K562 (cell line): ENCODE results near the gene PNP. TPM values are rescaled to one million over a fixed set of nuclear protein-coding genes. Genes with fewer than 3 reads are reported as not detected.

Experiments used
- BDP1 ChIP-seq: IDR thresholded peaks from 3 replicates; pipeline ENCODE4 v1.6.1; 2011; ENCODE audit not compliant: insufficient read length, insufficient read depth
- CBX2 ChIP-seq: fragments of 200-600 bp; sonication (generic); IDR thresholded peaks from one replicate; pipeline ENCODE4 v1.6.1; 2012; ENCODE audit warnings: mild to moderate bottlenecking, low read length, inconsistent platforms; ENCODE audit not compliant: insufficient read depth, poor library complexity, severe bottlenecking
- CEBPG ChIP-seq, 3 experiments: fragments of 200-800 bp in 1 of 3; sonication (Bioruptor generic) in 1 of 3; sonication (generic) in 1 of 3; formaldehyde crosslinking in 1 of 3; IDR thresholded peaks in 2 of 3; conservative IDR thresholded peaks in 1 of 3; 2 replicates each; pipeline versions ENCODE4 v1.6.1 to v1.8.0; 2016 to 2022; ENCODE audit warnings: missing compliant biosample characterization in 2 of 3, missing genetic modification characterization in 2 of 3, mild to moderate bottlenecking in 1 of 3, missing genetic modification reagents in 1 of 3
- CHD1 ChIP-seq: fragments of 200-600 bp; sonication (generic); IDR thresholded peaks from one replicate; pipeline ENCODE4 v1.6.1; 2012; ENCODE audit warnings: mild to moderate bottlenecking, moderate library complexity, low read length, inconsistent platforms
- CREM ChIP-seq: IDR thresholded peaks from 2 replicates; pipeline ENCODE4 v1.6.1; 2014; ENCODE audit warnings: antibody characterized with exemption, low read depth
- DNMT1 ChIP-seq: fragments of 450-650 bp; IDR thresholded peaks from 2 replicates; pipeline ENCODE4 v1.6.1; 2016; ENCODE audit warnings: antibody characterized with exemption, mild to moderate bottlenecking
- HMGN3 ChIP-seq: IDR thresholded peaks from 2 replicates; pipeline ENCODE4 v1.6.1; 2011; ENCODE audit warnings: borderline replicate concordance, low read depth, mild to moderate bottlenecking, mixed read lengths, low read length; ENCODE audit not compliant: insufficient read length; ENCODE audit errors: extremely low read depth
- IRF9 ChIP-seq: fragments of 450-650 bp; IDR thresholded peaks from 2 replicates; pipeline ENCODE4 v1.6.1; 2016; ENCODE audit warnings: missing biosample characterization, missing genetic modification characterization
- NFYB ChIP-seq: IDR thresholded peaks from 2 replicates; pipeline ENCODE4 v1.6.1; 2011; ENCODE audit warnings: mild to moderate bottlenecking, moderate library complexity; ENCODE audit not compliant: insufficient read length; ENCODE audit errors: extremely low read depth
- NR2C2 ChIP-seq, 2 experiments: fragments of 200-800 bp in 1 of 2; sonication (Bioruptor generic) in 1 of 2; sonication (generic) in 1 of 2; formaldehyde crosslinking in 1 of 2; IDR thresholded peaks; 2 replicates each; pipeline versions ENCODE4 v1.6.1 to v1.8.0; 2016 to 2022; ENCODE audit warnings: mild to moderate bottlenecking in 1 of 2, missing compliant biosample characterization in 1 of 2, missing genetic modification characterization in 1 of 2, missing genetic modification reagents in 1 of 2
- POLR2A ChIP-seq: fragments of 450-650 bp; conservative IDR thresholded peaks from 2 replicates; pipeline ENCODE4 v1.6.1; 2016
- SLC30A9 ChIP-seq: fragments of 250-450 bp; sonication (Bioruptor Pico); IDR thresholded peaks from 2 replicates; pipeline ENCODE4 v1.8.0; 2022; ENCODE audit warnings: mild to moderate bottlenecking, moderate library complexity
- SMAD2 ChIP-seq: fragments of 150-350 bp; IDR thresholded peaks from 2 replicates; pipeline ENCODE4 v1.6.1; 2014; ENCODE audit warnings: low read depth, mild to moderate bottlenecking, low read length
- SOX6 ChIP-seq: fragments of 450-650 bp; IDR thresholded peaks from 2 replicates; pipeline ENCODE4 v1.6.1; 2014; ENCODE audit warnings: mild to moderate bottlenecking
- TAF9B ChIP-seq: fragments of 450-650 bp; IDR thresholded peaks from 2 replicates; pipeline ENCODE4 v1.6.1; 2018; ENCODE audit warnings: mild to moderate bottlenecking; ENCODE audit not compliant: partially characterized antibody
- VEZF1 ChIP-seq: fragments of 200-800 bp; sonication (Bioruptor generic); IDR thresholded peaks from 2 replicates; pipeline ENCODE4 v1.6.1; 2017; ENCODE audit warnings: missing genetic modification characterization, missing compliant biosample characterization
- WHSC1 ChIP-seq: IDR thresholded peaks from one replicate; pipeline ENCODE4 v1.6.1; 2012; ENCODE audit warnings: low read length, control low read depth, inconsistent platforms
- XRCC5 ChIP-seq: fragments of 200-400 bp; formaldehyde crosslinking; IDR thresholded peaks from 2 replicates; pipeline ENCODE4 v1.6.1; 2017; ENCODE audit warnings: low read depth, mild to moderate bottlenecking, low read length
- ZBTB5 ChIP-seq: fragments of 450-650 bp; IDR thresholded peaks from 2 replicates; pipeline ENCODE4 v1.6.1; 2017; ENCODE audit warnings: antibody characterized with exemption
- ZFP1 ChIP-seq: fragments of 450-650 bp; formaldehyde crosslinking; IDR thresholded peaks from 2 replicates; pipeline ENCODE4 v1.4.0; 2020; ENCODE audit warnings: mild to moderate bottlenecking, mixed read lengths
- ZNF274 ChIP-seq: IDR thresholded peaks from 2 replicates; pipeline ENCODE4 v1.6.1; 2011; ENCODE audit warnings: low read depth, mild to moderate bottlenecking, low read length, moderate library complexity, borderline replicate concordance
- polyA plus RNA-seq, 8 experiments: library from polyadenylated mRNA; depleted of rRNA in 4 of 8; stranded (reverse) in 5 of 8; unstranded in 3 of 8; fragments of >200 nt; fragmentation: Nextera tagmentation in 2 of 8; fragmentation: Illumina TruSeq in 1 of 8; extraction: Ambion mirVana in 2 of 8; extraction: Trizol in 1 of 8; gene quantifications; 2 replicates each; pipeline versions ENCODE4 v1.2.1 to v1.2.3, GENCODE V29; 2011 to 2014; ENCODE audit warnings: inconsistent platforms in 1 of 8, missing spikeins in 1 of 8
- total RNA-seq, 7 experiments: library from RNA; depleted of rRNA in 6 of 7; stranded (reverse); fragments of >200 nt in 6 of 7; fragmentation: Illumina TruSeq in 2 of 7; extraction: Trizol in 2 of 7; gene quantifications; 2 replicates each; pipeline versions ENCODE4 v1.2.1 to v1.2.3, GENCODE V29; 2011 to 2021; ENCODE audit warnings: low replicate concordance in 1 of 7

PNP gene
- total and polyA plus RNA-seq, 9 of the 15 experiments (the other 6 are each of a cell fraction or from before 2014, with no cell fraction given): 92.5 to 288 (median 137) TPM

GRCh38 chr14:20455355-20456300 lies 13.6 kb upstream of the PNP start (continued):
- TF ChIP-seq VEZF1 (CRISPR knock-in tag): 0 out of 2 replicates have a peak, but pooled peaks have one; percentile 5
- no peak for TF ChIP-seq DNMT1
- TF ChIP-seq TAF9B: no peak
- TF ChIP-seq ZFP1 (CRISPR knock-in tag): no peak
- no peak for TF ChIP-seq ZBTB5
- no peak for TF ChIP-seq NR2C2 (CRISPR knock-in tag; IDR thresholded peaks at IDR 0.05)
- peak; percentile 3; the same call in 1 of the 2 replicates for TF ChIP-seq NR2C2 (tag; IDR thresholded peaks at IDR 0.05)
- no peak for TF ChIP-seq BDP1
- TF ChIP-seq SLC30A9 (CRISPR knock-in tag): no peak
- no peak for TF ChIP-seq HMGN3
- TF ChIP-seq ZNF274: no peak
- no peak for TF ChIP-seq WHSC1
- no peak for TF ChIP-seq SMAD2
- TF ChIP-seq CREM: no peak
- no peak for TF ChIP-seq CHD1
- no peak for TF ChIP-seq IRF9
- peak; percentile 69 for TF ChIP-seq POLR2A
- TF ChIP-seq CBX2: no peak
- TF ChIP-seq CEBPG (CRISPR knock-in tag; IDR thresholded peaks at IDR 0.05): no peak
- no peak for TF ChIP-seq CEBPG (tag; conservative IDR thresholded peaks at IDR 0.05 in 1 of 2, IDR thresholded peaks at IDR 0.05 in 1 of 2)
- TF ChIP-seq SOX6: peak; percentile 20; the same call in 1 of the 2 replicates
- TF ChIP-seq XRCC5: no peak
- TF ChIP-seq NFYB: no peak
